GM19238 (cell line): Measurements from ENCODE around the gene TDRD9.
"Not testable (repeated sequence)": the region's sequence is repeated elsewhere in the genome, so short reads cannot be mapped to it uniquely, and the experiment has no call there.

Experiments
- DNase-seq: peaks from one replicate; pipeline ENCODE4 v3.0.0; 2011; ENCODE audit warnings: low spot score; ENCODE audit not compliant: insufficient read length

Gene TDRD9

DNA sequence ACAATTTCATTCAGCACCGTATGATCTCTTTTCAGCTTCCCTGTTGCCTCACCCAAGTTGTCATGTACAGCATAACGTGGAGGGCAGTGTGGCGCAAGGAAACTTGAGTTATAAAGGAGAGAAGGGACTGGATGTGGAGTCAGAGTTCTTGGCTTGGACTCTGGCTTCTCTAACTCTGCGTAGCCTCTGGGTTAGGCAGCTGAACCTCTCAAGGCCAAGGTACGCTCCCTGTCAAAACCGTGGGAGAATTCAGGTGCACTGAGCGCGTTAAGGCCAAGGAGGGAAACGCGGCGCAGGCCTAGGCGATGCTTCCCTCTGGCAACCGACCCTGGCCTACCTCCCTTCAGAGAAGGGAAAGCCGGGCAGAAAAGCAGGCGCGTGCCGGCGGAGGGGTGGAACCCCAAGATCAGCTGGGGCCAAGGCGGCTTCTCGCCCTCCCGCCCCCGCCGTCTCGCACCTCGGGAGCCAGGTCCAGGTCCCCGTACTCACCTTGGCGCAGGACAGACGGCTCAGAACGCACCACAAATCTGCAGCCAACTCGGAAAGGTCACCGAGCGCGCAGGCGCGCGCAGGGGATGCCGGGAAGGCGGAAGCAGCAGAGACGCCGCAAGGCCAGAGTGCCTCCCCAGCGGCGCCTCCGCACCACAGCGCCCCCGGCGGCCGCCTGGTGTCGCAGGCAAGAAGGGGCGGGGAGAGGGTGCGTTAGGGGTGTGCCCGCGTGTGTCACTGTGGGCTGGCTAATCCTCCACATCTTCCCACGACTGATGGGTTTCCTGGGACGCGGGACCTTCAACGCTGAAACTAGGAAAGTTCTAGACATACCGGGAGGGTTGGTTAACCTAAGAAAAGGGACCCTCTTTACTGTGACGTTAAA is 7.0 kb upstream of the TDRD9 start:
- DNase-seq, result peak; percentile 95

GRCh38 chr14:103921855-103922200 is 6.4 kb upstream of the TDRD9 start:
- DNase-seq, result not testable (repeated sequence)

DNA sequence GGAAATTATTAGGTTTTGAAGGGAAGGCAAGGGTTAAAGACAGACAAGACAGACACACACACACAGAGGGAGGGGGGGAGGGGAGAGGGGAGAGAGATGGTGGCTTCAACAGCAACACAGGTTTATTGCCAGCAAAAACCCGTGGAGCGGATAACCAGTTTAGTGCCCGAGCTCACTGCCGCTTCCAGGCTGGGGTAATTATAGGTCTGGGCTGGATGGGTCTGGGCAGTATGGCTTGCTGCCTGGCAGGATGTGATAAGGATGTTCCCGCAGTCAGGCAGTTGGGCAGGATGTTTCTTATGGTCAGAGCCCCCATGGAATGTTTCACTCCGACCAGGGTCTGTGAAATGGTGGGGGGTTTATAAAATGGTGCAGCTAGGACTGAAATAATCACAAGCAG is 4.4 kb upstream of the TDRD9 start:
- no peak for DNase-seq

- DNase-seq, result no peak
These were observed 2.9 kb upstream of the TDRD9 start for GRCh38 chr14:103925316-103925715.

GRCh38 chr14:103927566-103927965 is 690 bp upstream of the TDRD9 start:
- DNase-seq, result no peak

DNA sequence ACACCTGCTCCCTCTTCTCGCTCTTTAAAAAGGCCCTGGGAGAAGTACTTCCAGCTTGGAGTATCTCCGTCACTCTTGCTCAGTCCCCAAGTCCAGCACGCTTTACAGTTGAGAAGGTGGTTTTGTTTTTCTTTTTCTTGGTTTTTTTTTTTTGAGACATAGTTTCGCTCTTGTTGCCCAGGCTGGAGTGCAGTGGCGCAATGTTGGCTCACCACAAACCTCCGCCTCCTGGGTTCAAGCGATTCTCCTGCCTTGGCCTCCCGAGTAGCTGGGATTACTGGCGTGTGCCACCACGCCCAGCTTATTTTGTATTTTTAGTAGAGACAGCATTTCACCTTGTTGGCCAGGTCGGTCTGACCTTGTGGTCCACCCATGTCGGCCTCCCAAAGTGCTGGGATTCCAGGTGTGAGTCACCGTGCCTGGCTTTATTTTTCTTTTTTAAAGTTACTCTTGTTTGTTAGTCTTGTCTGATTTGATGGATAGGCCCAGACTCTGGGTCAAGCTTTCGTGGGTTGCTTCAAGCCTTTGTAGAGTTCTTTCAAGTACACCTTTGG is 1.9 kb downstream of the TDRD9 start:
- DNase-seq, result no peak

DNA sequence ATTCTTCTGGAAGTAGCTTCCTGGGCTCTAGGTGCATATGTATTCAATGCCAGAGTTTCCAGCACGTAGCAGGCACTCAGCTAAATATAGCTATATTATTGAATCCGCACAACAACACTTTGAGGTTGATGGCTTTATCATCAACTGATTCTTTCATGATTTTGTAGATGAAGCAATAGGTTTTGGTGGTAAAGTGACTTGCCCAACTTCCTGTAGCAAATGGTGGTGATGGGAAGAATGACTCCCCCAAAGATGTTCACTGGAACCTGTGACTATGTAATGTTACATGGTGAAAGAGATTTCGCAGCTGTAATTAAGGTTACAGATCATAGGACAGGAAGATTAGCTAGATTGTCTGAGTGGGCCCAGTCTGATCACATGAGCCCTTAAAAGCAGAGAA is 3.2 kb downstream of the TDRD9 start:
- no peak for DNase-seq

DNA sequence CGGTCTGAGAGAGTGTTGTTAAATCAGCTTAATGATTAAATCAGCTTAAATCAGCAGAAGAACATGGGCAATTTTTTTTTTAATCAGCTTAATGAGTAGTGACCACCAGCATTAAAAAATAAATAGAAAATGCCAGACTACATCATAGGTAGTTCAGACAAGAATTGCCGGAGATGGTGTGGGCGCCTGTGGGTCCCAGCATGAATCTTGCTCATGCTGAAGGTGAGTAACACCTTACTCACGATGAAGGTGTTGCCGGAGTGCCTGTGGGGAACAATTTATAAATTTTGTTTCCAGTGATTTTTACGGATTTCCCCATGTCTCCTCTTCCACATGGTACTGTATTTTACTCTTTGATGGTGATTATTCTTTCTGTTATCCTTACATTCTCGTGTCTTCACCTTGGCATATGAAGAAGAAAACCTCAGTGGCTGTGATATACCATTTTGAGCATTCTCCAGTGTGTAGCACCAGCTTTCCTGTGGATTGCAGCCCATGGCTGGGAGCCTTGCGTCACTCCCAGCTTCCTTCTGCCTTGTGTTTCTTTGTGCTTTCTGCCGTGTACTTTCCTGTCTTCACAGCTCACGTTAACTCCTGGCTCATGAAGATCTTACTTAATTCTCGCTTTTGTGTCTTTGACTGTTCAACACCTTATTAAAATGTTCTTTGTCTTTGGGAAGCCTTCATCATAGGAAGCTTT is 4.7 kb downstream of the TDRD9 start:
- DNase-seq, result no peak

DNA sequence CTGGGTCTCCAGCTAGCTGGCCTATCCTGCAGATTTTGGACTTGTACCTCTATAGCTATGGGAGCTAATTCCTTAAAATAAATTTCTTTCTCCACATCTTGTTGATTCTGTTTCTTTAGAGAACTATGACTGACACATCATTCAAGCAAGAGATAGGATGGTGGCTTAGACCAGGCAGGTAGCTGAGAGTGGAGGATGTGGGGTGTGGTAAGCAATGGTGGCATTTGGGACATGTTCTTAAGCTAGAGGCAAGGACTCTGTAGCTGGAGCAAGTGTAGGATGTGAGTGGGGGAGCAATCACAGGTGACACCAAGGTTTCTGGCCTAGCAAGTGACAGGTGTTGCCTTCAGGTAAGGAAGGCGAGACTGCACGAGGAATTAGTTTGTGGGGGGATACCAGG is 6.8 kb downstream of the TDRD9 start:
- no peak for DNase-seq

GRCh38 chr14:103941462-103941861 is 13.2 kb downstream of the TDRD9 start:
- no peak for DNase-seq

DNA sequence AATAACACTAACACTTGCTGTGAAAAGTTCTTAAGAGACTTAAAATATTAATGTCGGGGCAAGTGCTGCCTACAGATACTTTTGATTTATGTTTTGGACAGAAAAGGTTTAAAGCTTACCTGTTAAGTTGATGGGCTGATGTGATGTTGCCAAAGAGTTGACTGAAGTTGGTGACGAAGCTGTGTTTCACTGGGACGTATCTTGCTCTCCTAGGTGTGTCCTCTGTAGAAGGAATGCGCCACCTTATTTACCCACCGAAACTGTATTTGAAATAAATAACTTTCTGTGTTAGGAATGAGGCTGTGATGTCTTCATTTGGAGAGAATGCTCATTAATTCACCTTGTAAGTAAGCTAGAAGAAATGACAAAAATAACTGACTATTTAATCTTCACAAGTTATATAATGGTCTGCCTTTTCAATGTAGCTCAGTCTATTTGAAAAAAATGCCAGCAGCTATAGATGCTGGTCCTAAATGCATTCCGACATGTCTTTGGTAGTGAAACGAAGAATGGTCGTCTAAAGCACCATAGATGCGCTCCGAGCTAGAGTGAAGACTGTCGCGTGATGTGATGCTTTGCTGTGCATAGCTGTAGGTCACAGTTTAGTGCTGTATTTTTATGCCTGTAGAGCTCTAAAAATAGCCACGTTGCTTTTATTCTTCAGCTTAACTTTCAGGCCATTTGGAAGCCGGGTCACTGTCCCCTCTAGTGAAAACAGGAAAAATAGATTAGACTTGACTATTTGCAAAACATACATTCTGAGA is 13.9 kb downstream of the TDRD9 start, which contains the start of gene RD3L:
Gene RD3L (minus strand): TSS at position 557 of the 764 bp plus-strand sequence. CDS start 834 bp downstream, outside the sequence.
- no peak for DNase-seq

DNA sequence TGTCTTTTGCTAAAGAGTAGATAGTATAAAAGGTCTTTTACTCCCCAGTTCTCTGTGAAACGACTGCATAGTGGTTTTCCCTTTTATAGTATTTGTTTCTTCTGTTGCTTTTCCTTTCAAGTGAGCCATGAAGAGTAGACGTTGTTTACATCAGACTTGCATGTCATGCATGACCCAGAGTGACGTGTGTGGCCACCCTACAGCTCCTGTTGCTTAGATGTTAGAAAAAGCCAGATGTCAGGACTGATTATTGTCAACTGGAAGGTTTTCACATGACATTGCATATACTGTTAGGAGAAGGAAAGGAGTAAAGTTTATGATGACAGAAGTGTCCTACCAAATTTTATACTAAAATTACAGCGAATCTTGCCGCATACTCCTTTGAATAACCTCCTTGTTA is 15.4 kb downstream of the TDRD9 start:
- no peak for DNase-seq

DNA sequence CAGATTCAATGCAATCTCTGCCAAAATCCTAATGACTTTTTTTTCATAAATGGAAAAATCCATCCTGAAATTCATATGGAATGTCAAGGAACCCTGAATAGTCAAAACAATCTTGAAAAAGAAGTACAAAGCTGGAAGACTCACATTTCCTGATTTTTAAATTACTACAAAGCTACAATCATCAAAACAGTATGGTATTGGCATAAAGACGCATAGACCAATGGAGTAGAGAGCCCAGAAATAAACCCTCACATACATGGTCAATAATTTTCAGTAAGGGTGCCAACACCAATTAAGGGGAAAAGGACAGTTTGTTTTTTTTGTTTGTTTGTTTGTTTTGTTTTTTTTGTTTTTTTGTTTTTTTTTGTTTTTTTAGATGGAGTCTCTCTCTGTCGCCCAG is 18.7 kb downstream of the TDRD9 start:
- no peak for DNase-seq

- DNase-seq, result no peak
These were observed 20.2 kb downstream of the TDRD9 start for GRCh38 chr14:103948442-103948841.

GRCh38 chr14:103949131-103949790 is 21.0 kb downstream of the TDRD9 start:
- no peak for DNase-seq

- no peak for DNase-seq
These were observed 32.3 kb downstream of the TDRD9 start for GRCh38 chr14:103960457-103961055.

- no peak for DNase-seq
These were observed 33.8 kb downstream of the TDRD9 start for GRCh38 chr14:103961928-103962578.

DNA sequence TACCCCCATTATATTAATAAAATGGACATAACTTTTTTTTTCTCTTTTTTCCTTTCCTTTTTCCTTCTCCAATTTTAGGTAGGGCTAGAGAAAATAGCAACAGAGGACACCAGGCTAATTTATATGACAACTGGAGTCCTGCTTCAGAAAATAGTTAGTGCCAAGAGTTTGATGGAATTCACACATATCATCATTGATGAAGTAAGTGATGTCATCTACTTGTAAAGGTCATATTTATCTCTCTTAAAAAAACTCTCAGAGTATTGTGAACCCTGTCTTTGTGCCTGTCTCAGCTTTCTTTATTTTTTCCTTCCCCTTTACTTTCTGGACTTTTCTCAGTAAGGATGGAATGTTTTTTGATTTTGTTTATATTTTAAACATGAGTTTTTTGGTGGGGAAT is 38.4 kb downstream of the TDRD9 start:
- no peak for DNase-seq

GRCh38 chr14:103969961-103970360 is 41.7 kb downstream of the TDRD9 start:
- DNase-seq, result no peak

DNA sequence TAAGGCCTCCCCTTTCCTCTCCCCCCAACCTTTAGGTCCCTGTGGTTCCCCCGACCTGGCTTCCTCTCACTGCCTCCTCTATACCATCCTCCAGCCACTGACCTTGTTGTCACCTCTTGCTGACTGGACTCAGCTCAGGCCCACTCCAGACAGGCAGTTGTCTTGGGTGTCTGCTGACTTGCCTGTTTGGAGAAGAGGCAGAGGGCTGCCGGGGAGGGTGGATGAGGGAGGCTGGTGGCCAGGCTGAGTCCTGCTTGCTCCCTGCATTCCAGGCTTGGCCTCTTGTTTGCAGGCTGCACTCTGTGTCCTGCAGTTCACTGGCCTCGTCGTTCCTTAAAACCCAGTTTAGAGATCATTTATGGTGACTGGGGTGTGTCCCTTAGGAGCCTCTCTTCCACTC is 45.1 kb downstream of the TDRD9 start:
- DNase-seq, result no peak
